Ishikawa (cell line): ENCODE results near the gene MBOAT7.
"Not testable (repeated sequence)": the region's sequence is repeated elsewhere in the genome, so short reads cannot be mapped to it uniquely, and the experiment has no call there.

ENCODE experiments used
- CEBPB ChIP-seq: IDR thresholded peaks from 2 replicates; pipeline ENCODE4 v1.6.1; 2012
- CREB1 ChIP-seq: IDR thresholded peaks from 2 replicates; pipeline ENCODE4 v1.6.1; 2012; ENCODE audit warnings: low read depth
- EP300 ChIP-seq: IDR thresholded peaks from 2 replicates; pipeline ENCODE4 v1.6.1; 2012; ENCODE audit warnings: borderline replicate concordance
- MAX ChIP-seq: IDR thresholded peaks from 2 replicates; pipeline ENCODE4 v1.6.1; 2012
- NFIC ChIP-seq: IDR thresholded peaks from 2 replicates; pipeline ENCODE4 v1.6.1; 2012
- RAD21 ChIP-seq: IDR thresholded peaks from 2 replicates; pipeline ENCODE4 v1.6.1; 2012; ENCODE audit warnings: low read depth
- YY1 ChIP-seq: IDR thresholded peaks from 2 replicates; pipeline ENCODE4 v1.6.1; 2012; ENCODE audit warnings: low read depth

- not testable (repeated sequence) for TF ChIP-seq EP300, YY1, CEBPB, RAD21, NFIC, MAX, CREB1
Measured at GRCh38 chr19:54222474-54223276, 33.3 kb upstream of the MBOAT7 start, which contains the start of gene LILRB3.
